GM19023 (cell line): Measurements from ENCODE around the gene CNOT6.
"Not testable (repeated sequence)": the region's sequence is repeated elsewhere in the genome, so short reads cannot be mapped to it uniquely, and the experiment has no call there.

Experiments
- ATAC-seq: cut with Tn5 transposase; IDR thresholded peaks from one replicate; pipeline ENCODE4 v1.9.1; 2021; ENCODE audit warnings: mild to moderate bottlenecking, moderate library complexity; ENCODE audit not compliant: unreplicated experiment

CNOT6 gene

GRCh38 chr5:180515974-180516373, 21.8 kb downstream of the CNOT6 start:
- not testable (repeated sequence) for ATAC-seq

DNA sequence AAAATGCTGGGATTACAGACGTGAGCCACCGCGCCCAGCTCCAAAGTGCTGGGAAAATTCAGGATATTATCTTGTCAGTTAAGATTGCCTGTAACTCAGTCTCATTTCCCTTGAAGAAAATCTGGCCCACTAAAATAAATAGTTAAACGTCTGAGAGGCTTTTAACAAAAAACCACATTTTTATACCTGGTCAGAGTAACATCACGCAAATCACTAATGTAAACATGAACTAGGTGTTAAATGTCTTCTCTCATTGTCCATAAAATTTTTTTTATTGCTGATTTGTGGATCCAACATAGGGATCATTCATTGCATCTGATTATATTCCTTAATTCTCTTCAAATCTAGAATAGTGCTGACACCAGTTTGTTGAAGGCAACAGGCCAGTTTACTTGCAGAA, 22.3 kb downstream of the CNOT6 start:
- no peak for ATAC-seq

GRCh38 chr5:180519098-180519497, 24.9 kb downstream of the CNOT6 start:
- ATAC-seq = no peak

DNA sequence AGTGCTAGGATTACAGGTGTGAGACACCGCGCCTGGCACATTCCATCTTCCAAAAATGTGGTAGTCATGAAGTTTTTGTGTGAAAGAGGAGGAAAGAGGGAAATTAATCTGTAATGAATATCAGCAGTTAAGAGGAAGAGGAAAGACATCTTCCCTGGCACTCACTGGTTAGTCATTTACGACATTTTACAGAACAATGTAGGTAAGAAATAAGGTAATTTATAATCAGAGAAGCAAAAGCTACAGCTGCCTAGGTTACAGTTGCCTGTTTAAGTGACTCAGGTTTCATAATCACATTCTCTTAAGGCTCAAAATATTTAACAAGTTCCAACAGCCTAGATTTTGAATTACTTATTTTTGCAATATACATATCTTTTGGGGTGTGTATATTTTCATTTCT, 26.9 kb downstream of the CNOT6 start:
- ATAC-seq = no peak

DNA sequence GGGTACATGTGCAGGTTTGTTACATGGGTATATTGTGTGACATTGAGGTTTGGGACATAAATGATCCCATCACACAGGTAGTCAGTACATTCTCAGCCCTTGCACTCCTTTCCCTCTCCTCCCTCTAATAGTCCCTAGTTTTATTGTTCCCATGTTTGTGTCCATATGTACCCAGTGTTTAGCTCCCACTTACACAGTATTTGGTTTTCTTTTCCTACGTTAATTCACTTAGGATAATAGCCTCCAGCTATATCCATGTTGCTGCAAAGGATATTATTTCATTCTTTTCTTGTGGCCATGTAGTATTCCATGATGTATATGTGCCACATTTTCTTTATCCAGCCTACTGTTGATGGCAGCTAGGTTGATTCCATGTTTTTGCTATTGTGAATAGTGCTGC, 27.4 kb downstream of the CNOT6 start:
- ATAC-seq = no peak

- no peak for ATAC-seq
These were observed 28.2 kb downstream of the CNOT6 start for GRCh38 chr5:180522330-180522729.

DNA sequence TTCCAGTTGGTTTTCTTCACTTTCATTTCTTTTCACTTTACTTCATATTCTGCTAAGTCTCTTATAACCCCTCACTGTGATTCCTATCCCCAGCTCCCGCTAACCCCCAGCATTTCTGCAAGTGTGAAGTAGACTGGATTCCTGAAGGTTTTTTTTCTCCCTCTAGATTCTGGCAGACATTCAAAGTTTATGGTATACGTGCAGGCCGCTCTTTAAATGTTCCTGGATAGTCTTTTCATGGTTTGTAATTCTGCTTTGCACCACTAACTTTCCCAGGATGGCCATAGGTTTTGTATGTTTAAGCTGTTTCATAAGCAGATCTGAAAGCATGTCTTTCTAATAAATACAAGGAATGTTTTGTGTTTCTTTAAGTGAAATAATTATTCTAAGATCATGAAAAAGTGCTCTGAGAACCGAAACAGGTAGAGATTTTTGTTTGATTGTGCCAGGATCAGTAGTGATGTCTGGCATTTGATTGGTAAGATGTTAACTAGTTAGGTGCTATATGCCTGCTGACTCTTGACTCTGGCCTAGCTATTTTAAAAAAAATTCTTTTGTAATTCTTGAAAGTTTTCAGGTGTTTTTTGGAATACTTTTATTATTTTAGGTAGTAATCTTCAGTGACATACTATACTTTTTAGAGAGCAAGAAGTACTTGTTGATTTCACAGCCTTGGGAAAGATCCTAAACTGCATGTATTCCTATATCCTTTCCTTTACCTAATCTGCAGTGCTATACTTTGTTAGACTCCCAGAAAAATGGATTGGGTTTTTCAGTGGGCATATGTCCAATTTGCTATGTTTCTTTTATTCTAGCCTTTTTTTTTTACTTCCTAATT, 29.7 kb downstream of the CNOT6 start:
- ATAC-seq = no peak

GRCh38 chr5:180525399-180525798, 31.2 kb downstream of the CNOT6 start:
- no peak for ATAC-seq

GRCh38 chr5:180526269-180526668, 32.1 kb downstream of the CNOT6 start:
- no peak for ATAC-seq

GRCh38 chr5:180527659-180528058, 33.5 kb downstream of the CNOT6 start:
- ATAC-seq = no peak

- not testable (repeated sequence) for ATAC-seq
These were observed 36.9 kb downstream of the CNOT6 start for GRCh38 chr5:180531036-180531585.

GRCh38 chr5:180532268-180532667, 38.1 kb downstream of the CNOT6 start:
- ATAC-seq = no peak

GRCh38 chr5:180533845-180534244, 39.7 kb downstream of the CNOT6 start:
- no peak for ATAC-seq

DNA sequence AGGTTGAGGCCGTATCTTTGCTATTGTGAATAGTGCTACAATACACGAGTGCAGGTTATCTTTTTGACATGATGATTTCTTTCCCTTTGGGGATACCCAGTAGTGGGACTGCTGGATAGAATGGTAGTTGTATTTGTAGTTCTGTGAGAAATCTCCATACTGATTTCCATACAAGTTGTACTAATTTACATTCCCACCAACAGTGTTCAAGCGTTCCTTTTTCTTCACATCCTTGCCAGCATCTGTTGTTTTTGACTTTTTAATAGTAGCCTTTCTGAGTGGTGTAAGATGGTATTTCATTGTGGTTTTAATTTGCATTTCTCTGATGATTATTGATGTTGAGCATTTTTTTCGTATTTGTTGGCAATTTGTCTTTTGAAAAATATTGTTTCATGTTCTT, 41.4 kb downstream of the CNOT6 start:
- no peak for ATAC-seq

GRCh38 chr5:180540050-180540694, 46.0 kb downstream of the CNOT6 start:
- ATAC-seq = peak; percentile 77

GRCh38 chr5:180541710-180542109, 47.5 kb downstream of the CNOT6 start:
- ATAC-seq = no peak

DNA sequence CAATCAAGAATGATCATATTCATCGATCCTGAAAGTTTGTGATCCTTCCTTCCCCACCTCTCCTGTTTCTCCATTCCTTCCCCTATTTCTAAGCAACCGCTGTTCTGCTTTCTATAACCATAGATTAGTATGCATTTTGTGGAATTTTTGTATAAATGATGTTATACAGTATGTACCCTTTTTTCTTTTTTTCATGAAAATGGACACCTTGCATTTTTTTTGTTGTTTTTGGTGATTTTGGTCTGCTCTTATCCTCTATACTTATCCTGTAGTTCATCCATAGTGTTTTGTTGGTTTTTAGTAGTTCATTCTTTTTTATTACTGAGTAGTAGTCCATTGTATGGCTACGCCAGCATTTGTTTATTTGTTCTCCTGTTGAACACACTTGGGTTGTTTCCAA, 51.1 kb downstream of the CNOT6 start:
- no peak for ATAC-seq

GRCh38 chr5:180548563-180548962, 54.4 kb downstream of the CNOT6 start:
- ATAC-seq = no peak

DNA sequence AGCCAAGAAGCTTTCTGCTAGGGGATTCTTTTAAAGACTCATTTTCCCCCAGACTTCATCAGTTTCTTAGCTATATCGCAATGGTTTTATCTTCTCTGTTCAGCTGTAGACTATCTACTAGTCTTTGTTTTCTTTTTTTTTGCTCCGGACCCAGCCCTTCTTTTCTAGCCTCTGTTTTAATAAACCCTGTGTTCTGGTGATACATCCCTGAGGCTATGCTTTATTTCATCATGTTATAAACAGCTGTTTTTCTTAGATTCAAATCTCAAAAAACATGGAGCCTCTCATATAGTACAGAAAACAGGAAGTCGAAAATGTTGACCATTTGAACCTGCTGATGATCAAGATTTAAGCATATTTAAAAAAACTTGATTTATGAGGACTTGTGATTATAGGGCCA, 59.4 kb downstream of the CNOT6 start:
- ATAC-seq = no peak

DNA sequence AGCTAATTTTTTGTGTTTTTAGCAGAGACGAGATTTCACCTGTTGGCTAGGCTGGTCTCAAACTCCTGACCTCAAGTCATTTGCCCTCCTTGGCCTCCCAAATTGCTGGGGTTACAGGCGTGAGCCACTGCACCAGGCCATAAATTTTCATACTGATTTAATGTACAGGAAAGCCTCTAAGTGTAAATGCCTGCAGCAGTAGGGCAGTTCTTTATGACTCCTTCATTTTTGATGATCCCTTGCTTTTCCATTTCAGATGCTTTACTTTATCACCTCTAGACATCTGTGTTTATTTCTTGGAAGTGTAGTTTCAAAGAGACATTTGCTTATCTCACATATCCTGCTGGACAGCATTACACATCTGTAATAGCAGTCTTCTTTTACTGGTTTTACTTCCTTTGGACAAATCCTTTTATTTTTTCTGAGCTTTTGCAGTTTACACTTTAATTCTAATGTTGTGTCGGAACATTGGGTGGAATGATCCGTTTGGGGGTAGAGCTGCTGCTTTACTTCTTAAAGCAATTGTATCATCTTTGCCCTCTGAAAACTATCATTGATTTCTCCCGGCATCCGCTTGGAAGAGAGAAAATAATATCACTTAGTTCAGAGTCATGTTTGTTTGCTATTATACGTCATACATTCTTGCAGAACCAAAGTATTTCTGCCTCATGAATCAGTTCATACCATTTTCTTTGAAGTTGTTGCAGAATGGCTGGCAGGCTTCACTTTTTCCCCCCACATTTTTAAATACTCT, 61.2 kb downstream of the CNOT6 start:
- no peak for ATAC-seq

- ATAC-seq = no peak
These were observed 63.1 kb downstream of the CNOT6 start for GRCh38 chr5:180557217-180557809.
